Measurements from ENCODE around the gene ZNF282. TPM values are rescaled to one million over a fixed set of nuclear protein-coding genes. Genes with fewer than 3 reads are reported as not detected.

The ZNF282 gene
- total and polyA plus RNA-seq, 9 of the 15 experiments (the other 6 are each of a cell fraction or from before 2014, with no cell fraction given): 0.76 to 58.6 (median 17.4) TPM

GRCh38 chr7:149184274-149184673 lies 11.1 kb upstream of the ZNF282 start (continued):
- TF ChIP-seq, protein P1, sequence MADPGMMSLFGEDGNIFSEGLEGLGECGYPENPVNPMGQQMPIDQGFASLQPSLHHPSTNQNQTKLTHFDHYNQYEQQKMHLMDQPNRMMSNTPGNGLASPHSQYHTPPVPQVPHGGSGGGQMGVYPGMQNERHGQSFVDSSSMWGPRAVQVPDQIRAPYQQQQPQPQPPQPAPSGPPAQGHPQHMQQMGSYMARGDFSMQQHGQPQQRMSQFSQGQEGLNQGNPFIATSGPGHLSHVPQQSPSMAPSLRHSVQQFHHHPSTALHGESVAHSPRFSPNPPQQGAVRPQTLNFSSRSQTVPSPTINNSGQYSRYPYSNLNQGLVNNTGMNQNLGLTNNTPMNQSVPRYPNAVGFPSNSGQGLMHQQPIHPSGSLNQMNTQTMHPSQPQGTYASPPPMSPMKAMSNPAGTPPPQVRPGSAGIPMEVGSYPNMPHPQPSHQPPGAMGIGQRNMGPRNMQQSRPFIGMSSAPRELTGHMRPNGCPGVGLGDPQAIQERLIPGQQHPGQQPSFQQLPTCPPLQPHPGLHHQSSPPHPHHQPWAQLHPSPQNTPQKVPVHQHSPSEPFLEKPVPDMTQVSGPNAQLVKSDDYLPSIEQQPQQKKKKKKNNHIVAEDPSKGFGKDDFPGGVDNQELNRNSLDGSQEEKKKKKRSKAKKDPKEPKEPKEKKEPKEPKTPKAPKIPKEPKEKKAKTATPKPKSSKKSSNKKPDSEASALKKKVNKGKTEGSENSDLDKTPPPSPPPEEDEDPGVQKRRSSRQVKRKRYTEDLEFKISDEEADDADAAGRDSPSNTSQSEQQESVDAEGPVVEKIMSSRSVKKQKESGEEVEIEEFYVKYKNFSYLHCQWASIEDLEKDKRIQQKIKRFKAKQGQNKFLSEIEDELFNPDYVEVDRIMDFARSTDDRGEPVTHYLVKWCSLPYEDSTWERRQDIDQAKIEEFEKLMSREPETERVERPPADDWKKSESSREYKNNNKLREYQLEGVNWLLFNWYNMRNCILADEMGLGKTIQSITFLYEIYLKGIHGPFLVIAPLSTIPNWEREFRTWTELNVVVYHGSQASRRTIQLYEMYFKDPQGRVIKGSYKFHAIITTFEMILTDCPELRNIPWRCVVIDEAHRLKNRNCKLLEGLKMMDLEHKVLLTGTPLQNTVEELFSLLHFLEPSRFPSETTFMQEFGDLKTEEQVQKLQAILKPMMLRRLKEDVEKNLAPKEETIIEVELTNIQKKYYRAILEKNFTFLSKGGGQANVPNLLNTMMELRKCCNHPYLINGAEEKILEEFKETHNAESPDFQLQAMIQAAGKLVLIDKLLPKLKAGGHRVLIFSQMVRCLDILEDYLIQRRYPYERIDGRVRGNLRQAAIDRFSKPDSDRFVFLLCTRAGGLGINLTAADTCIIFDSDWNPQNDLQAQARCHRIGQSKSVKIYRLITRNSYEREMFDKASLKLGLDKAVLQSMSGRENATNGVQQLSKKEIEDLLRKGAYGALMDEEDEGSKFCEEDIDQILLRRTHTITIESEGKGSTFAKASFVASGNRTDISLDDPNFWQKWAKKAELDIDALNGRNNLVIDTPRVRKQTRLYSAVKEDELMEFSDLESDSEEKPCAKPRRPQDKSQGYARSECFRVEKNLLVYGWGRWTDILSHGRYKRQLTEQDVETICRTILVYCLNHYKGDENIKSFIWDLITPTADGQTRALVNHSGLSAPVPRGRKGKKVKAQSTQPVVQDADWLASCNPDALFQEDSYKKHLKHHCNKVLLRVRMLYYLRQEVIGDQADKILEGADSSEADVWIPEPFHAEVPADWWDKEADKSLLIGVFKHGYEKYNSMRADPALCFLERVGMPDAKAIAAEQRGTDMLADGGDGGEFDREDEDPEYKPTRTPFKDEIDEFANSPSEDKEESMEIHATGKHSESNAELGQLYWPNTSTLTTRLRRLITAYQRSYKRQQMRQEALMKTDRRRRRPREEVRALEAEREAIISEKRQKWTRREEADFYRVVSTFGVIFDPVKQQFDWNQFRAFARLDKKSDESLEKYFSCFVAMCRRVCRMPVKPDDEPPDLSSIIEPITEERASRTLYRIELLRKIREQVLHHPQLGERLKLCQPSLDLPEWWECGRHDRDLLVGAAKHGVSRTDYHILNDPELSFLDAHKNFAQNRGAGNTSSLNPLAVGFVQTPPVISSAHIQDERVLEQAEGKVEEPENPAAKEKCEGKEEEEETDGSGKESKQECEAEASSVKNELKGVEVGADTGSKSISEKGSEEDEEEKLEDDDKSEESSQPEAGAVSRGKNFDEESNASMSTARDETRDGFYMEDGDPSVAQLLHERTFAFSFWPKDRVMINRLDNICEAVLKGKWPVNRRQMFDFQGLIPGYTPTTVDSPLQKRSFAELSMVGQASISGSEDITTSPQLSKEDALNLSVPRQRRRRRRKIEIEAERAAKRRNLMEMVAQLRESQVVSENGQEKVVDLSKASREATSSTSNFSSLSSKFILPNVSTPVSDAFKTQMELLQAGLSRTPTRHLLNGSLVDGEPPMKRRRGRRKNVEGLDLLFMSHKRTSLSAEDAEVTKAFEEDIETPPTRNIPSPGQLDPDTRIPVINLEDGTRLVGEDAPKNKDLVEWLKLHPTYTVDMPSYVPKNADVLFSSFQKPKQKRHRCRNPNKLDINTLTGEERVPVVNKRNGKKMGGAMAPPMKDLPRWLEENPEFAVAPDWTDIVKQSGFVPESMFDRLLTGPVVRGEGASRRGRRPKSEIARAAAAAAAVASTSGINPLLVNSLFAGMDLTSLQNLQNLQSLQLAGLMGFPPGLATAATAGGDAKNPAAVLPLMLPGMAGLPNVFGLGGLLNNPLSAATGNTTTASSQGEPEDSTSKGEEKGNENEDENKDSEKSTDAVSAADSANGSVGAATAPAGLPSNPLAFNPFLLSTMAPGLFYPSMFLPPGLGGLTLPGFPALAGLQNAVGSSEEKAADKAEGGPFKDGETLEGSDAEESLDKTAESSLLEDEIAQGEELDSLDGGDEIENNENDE (IDR thresholded peaks at IDR 0.05; ENCODE audit: low read depth, low read length): no peak
- TF ChIP-seq HMG20A (CRISPR knock-in tag; conservative IDR thresholded peaks at IDR 0.05) (no peak), ETV6 (IDR thresholded peaks at IDR 0.05; ENCODE audit: borderline replicate concordance in 1 of 2, low read depth in 2 of 2, low read length in 1 of 2) (no peak), ETV6 (CRISPR knock-in tag; IDR thresholded peaks at IDR 0.05; ENCODE audit: borderline replicate concordance) (no peak), SIX5 (IDR thresholded peaks at IDR 0.05; ENCODE audit: borderline replicate concordance in 1 of 2, insufficient read depth in 1 of 2, low read depth in 1 of 2, low read length in 2 of 2) (no peak), ZFP30 (CRISPR knock-in tag; IDR thresholded peaks at IDR 0.05; ENCODE audit: borderline replicate concordance) (no peak), PCBP2 (IDR thresholded peaks at IDR 0.05; ENCODE audit: low read depth, low read length, poor library complexity, severe bottlenecking) (no peak), POLR2G (IDR thresholded peaks at IDR 0.05; ENCODE audit: low read depth, low read length) (no peak), RBBP5 (IDR thresholded peaks at IDR 0.05; ENCODE audit: borderline replicate concordance, insufficient read depth, low read length, poor library complexity, severe bottlenecking) (no peak), ZNF324 (CRISPR knock-in tag; IDR thresholded peaks at IDR 0.05) (no peak), DMBX1 (CRISPR knock-in tag; IDR thresholded peaks at IDR 0.05; ENCODE audit: borderline replicate concordance) (no peak), MLLT1 (IDR thresholded peaks at IDR 0.05) (no peak), IRF2 (CRISPR knock-in tag; IDR thresholded peaks at IDR 0.05) (no peak), SIN3B (IDR thresholded peaks at IDR 0.05; ENCODE audit: low read depth) (no peak), ILF3 (IDR thresholded peaks at IDR 0.05; ENCODE audit: borderline replicate concordance) (peak; percentile 35; the same call in 1 of the 2 replicates)
